GM21515 (cell line): ENCODE results near the gene XYLT2.
A peak's percentile ranks its signal among the peaks of the same experiment; 100 is the strongest.

Experiments used
- ATAC-seq: cut with Tn5 transposase; IDR thresholded peaks from one replicate; pipeline ENCODE4 v1.9.1; 2021; ENCODE audit not compliant: unreplicated experiment

XYLT2 gene

GRCh38 chr17:50348522-50349242 lies 2.8 kb downstream of the XYLT2 start:
- no peak for ATAC-seq

- no peak for ATAC-seq
Observed at GRCh38 chr17:50349243-50349600, 3.3 kb downstream of the XYLT2 start.

- ATAC-seq: no peak
Observed at GRCh38 chr17:50350733-50351132, 4.8 kb downstream of the XYLT2 start.

- ATAC-seq: no peak
Observed at GRCh38 chr17:50352072-50352692, 6.3 kb downstream of the XYLT2 start.

- no peak for ATAC-seq
Observed at GRCh38 chr17:50352693-50353599, 7.0 kb downstream of the XYLT2 start.

DNA sequence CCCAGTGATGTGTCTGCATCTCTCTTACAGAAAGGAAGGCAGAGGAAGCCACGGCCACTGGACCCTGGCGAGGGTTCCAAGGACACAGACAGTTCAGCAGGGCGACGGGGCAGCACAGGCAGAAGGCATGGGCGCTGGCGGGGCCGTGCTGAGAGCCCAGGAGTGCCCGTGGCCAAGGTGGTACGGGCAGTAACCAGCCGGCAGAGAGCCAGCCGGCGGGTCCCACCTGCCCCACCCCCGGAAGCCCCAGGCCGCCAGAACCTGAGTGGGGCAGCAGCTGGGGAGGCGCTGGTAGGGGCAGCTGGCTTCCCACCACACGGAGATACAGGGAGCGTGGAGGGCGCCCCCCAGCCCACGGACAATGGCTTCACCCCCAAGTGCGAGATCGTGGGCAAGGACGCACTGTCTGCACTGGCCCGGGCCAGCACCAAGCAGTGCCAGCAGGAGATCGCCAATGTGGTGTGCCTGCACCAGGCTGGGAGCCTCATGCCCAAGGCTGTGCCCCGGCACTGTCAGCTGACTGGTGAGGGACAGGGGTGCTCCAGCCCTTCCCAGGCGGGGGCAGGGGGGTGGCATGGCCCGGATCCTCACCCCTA lies 7.8 kb downstream of the XYLT2 start:
- no peak for ATAC-seq

- no peak for ATAC-seq
Observed at GRCh38 chr17:50354198-50354597, 8.3 kb downstream of the XYLT2 start.

GRCh38 chr17:50354776-50355175 lies 8.8 kb downstream of the XYLT2 start:
- ATAC-seq: no peak

DNA sequence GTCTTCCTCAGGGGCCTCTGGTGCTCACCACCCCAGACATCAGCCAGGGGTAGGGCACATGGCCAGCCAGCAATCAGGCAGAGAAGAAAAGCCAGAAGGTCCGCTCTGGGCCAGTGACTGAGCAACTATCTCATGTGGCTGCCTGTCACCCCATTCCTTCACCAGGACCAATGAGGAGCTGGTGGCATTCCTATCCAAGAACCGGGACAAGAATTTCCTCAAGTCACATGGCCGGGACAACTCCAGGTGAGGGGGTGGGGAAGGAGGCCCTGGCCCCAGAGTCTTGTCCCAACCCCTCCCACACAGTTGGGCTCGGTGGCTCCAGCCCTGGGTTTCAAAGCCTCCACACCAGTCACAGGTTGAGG lies 9.4 kb downstream of the XYLT2 start:
- no peak for ATAC-seq

DNA sequence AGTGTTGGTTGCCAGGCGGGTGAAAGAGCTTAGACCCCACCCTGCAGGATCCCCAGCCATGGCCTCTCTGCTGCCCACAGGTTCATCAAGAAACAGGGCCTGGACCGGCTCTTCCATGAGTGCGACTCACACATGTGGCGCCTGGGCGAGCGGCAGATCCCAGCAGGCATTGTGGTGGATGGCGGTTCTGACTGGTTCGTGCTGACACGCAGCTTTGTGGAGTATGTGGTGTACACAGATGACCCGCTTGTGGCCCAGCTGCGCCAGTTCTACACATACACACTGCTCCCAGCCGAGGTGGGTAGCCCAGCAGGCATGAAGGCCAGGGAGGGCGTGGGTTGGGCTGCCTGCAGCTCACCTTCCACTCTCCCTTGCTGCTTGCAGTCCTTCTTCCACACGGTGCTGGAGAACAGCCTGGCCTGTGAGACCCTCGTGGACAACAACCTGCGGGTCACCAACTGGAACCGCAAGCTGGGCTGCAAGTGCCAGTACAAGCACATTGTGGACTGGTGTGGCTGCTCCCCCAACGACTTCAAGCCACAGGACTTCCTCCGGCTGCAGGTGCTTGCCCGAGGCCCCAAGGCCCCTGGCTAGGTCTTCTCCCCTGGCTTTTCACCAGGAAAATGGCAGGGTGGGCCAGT lies 9.9 kb downstream of the XYLT2 start:
- ATAC-seq: no peak

DNA sequence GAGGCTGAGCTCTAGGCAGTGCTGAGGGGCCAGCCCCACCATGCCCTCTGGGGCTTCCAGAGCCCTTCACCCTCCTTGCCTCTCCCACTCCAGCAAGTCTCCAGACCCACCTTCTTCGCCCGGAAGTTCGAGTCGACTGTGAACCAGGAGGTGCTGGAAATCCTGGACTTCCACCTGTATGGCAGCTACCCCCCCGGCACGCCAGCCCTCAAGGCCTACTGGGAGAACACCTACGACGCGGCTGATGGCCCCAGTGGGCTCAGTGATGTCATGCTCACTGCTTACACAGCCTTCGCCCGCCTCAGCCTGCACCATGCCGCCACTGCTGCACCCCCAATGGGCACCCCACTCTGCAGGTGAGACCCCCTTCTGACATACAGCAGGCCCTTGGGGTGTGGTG lies 10.5 kb downstream of the XYLT2 start:
- no peak for ATAC-seq

GRCh38 chr17:50356892-50357510 lies 11.1 kb downstream of the XYLT2 start:
- no peak for ATAC-seq

DNA sequence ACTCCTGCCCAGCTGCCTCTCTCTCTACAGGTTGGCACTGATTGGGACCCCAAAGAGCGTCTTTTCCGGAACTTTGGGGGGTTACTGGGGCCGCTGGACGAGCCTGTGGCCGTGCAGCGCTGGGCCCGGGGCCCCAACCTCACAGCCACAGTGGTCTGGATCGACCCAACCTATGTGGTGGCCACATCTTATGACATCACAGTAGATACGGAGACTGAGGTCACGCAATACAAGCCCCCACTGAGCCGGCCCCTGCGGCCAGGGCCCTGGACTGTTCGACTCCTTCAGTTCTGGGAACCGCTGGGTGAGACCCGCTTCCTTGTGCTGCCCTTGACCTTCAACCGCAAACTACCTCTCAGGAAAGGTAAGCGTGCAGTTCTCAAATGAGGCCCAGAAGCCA lies 12.3 kb downstream of the XYLT2 start:
- no peak for ATAC-seq

DNA sequence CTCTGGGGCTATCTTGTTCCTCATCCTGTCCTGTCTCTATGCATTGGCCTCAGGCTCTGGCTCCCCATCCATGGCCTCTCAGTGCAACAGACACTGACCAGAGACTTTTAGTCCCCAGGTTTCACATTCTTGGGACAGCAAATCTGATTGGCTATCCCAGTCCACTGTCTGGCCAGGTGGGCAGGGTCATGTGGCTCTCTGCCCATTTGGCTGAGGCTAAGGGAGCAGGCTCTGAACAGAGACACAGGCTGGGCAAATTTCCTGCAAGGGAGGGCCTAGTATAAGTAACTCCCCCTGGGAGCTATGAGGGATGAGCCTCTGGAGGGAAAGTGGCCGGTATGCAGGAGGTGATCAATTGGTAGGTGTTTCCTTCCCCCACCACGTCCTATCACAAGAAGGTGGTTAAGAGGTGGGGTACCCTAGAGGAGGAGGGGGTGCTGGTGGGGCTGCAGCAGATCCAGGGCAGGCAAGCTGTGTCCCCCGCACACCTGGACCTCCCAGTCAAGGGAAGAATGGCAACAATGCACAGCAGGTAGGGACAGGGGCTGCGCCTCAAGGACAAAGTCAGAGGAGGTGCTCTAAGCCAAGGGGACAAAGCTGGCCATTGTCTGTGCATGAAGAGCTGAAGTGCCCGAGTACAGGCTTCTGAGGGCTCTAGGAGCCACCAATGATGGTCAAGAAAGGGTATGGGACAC lies 13.2 kb downstream of the XYLT2 start:
- ATAC-seq: no peak

GRCh38 chr17:50359998-50360461 lies 14.1 kb downstream of the XYLT2 start:
- ATAC-seq: no peak

DNA sequence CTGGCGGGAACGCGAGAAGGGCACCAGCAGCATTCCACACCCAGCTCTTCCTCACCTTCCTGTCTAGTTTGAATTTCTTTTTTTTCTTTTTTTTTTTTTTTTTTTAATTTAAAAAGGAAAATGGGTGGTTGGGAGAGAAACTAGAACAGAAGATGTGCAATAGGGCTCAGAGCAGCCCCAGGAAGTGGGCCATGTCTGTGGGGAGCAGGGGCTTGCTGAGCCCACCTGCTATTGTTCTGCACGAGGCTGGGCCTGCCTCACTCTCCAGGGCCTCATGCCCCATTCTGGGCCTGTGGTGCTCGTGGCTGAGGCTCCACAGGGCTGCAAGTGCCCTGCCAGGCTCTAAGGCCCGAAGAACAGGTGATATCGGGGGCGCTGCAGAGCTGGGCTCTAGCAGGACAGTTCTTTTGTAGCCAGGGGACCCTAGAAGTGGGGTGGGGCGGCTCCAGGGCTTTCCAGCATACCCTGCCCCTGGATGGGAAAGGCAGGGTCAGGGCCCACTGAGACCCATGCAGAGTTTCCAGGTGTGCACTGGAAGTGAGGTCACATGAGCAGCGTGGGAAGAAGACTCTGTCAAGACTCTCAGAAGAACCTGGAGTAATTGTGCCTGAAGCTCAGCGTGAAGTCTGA lies 14.7 kb downstream of the XYLT2 start:
- ATAC-seq: no peak

DNA sequence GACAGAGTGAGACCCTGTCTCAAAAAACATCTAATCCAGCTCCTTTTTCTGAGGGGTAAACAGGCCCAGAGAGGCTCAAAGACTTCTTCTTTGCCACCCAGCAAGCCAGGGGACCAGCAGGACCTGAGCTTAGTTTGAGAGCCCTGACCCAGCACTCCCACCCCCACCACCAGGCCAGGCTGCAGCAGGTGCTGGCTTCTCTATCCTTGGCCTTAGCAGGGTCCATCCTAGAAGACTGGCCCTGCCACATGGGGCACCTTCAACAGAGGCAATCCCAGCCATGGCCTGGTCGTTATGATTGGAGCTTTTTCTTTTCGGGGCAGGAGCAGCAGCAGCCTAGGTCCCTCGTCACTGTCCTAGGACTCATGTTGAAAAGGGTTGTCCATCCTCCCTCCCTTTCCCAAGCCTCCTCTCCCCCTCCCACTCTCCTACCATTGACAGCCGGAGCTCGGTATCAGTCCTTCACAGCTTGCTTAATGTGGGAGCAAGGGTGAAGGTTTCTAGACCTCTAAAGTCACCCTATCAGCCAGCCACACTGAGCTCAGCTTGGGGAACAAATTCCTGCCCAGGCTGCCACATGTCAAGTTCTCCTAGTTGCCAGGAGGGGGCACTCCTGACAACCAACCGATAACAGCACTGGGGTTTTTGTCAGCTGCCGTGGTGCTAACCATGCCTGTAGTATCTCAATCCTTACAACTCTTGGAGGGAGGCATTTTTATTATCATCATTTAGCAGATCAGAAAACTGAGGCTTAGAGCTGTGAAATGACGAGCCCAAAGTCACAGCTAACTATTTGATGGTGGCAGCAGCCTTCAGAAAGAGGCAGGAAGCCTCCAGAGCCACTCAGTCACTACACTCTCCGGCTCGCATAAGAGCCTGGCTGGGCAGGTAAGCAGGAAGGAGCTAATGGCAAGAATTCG lies 15.9 kb downstream of the XYLT2 start:
- peak; percentile 51 for ATAC-seq

- no peak for ATAC-seq
Observed at GRCh38 chr17:50362661-50363060, 16.7 kb downstream of the XYLT2 start.
